NCI-H2196 treated with DMSO at 0.1 percent for 48 hours (cell line): ENCODE data around the gene GPC6.

Experiments used
- DNase-seq: peaks from one replicate; lab custom pipeline; 2025; ENCODE audit not compliant: unreplicated experiment; lab: John Stamatoyannopoulos, UW

The GPC6 gene

DNA sequence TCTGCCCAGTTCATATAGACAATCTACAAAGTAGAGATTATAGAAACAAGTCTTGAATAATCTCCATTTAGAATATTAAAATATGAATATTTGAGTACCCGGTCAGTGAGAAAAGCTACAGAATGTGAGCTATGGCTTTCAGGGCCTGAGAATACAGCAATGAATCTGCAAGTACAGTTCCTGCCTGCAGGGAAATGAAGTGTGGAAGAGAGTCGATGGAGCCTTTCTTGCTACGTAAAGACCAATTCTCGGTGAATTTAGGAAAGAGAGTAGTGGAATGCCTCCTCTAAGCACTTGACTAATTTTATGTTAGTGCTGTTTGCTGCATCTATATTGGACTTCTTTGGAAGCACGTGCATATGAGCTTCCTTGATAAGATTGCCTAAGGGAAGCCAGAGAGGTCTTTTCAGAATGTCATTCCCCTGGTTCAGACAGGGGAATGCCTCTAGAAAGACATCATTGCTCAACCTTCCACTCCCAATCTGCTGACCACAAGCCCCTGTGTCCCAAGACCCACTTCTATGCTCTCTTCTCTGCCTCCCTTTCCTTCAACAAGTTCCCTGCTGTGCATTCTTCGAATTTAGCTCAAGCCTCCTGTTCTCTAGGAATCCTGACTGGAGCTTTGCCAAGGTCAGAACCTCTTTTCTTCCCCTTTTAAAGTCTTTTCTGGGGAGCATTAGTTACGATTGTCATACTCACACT is 41.9 kb downstream of the GPC6 start:
- no peak for DNase-seq

DNA sequence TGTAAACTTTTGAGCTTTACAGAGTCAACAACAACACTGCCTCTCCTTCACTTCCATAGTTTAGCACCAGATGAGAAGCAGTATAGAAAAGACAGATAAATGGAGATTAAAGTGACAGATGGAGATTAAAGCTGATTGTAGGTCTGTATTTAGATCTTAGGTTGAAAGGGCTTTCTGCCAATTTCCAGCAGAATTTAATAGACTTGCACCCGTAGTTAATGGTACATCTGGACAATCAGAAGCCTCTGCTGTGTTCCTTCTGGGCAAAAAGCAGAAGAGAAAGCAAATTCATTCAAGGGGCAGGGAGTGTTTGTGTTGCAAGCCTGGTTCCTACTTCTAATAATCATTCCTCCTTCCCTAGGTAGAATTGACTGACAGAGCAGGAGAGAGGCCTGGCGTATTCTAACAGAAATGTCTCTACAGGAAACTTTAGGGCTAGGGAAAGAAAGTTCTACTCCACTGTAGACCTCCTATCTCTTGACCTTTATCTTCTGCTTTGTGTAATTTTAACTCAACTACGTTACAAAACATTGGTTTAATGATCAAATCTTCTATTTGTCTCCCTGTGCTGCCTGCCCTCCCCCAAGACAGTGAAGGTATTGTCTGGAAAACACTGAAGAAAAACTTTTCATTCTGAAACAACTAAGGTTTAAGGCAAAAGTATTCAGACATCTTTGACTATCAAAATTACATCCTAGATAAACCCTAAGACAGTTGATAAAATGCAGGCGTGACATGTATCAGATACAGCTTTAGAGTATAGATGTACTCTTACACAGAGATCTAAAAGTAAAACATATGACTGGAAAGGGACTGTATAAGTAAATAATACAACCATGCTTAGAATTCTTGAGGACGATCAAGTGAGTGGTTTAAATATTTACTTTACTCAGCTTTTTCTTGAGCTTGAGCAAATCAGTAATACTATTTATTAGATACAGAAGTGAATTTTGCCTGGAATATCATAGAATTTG is 44.4 kb downstream of the GPC6 start:
- DNase-seq: no peak

DNA sequence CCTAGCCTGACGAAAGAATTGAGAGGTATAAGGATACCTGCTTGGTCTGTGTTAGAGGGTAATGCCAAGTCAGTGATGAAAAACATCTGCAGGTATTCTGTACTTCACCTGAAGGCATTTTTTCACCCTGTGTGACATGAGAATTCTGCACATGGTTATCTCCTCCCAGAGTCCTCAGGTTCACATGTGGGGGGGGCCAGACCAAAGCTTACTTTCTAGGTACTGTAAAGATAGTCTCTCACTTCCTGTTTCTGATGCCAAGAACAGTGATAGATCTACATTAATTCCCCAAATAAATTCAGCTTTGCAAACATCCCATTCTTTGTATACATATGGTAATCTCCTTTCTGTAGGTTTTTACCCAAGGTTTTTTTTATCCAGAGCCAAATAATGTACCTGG is 53.4 kb downstream of the GPC6 start:
- DNase-seq: no peak

DNA sequence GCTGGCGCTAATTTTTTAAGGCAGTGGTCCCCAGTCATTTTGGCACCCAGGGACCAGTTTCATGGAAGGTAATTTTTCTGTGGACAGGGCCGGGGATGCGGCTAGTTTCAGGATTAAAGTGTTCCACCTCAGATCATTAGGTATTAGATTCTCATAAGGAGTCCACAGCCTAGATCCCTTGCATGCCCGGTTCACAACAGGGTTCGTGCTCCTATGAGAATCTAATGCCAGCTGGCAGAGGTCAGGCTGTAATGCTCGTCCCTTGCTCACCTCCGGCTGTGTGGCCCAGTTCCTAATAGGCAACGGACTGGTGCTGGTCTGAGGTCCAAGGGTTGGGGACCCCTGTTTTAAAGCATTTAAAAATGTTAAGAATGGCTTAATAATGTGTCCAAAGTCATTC is 54.1 kb downstream of the GPC6 start:
- DNase-seq: no peak

DNA sequence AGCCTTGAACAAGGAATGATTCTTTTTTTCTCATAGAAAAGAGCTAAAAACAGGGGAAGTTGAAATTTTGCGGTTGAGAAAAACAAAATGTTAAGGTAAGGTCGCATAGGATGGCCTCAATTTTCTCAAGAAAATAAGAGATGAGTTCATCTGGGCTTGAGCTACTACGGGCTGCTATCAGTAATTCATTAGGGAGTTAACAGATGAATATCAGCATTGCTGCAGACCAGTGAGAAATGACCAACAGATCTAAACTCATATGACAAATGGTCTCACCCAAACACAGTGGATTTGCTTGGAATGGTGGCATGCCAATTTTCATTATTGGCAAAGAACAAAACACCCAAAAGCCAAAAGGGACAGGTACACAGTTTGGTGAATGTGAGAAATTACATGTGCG is 56.6 kb downstream of the GPC6 start:
- DNase-seq: no peak

DNA sequence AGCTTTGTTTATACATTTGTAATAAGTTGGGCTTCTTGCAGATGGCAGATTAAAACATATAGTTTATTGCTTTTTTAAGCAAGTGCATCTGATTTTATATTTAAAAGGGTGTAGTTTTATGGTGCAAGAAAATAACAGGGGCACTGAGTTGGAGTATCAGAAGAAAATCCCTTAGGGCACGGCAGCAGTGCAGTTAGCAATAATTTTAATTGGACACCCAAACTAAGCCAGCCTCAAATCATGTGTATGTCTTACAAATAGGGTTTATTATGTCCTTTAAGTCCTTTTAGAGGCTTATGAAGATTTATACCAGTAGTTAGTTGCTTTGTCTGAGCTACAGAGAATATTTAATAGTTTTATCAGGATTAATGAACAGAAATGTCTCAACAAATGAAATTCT is 57.5 kb downstream of the GPC6 start:
- no peak for DNase-seq

DNA sequence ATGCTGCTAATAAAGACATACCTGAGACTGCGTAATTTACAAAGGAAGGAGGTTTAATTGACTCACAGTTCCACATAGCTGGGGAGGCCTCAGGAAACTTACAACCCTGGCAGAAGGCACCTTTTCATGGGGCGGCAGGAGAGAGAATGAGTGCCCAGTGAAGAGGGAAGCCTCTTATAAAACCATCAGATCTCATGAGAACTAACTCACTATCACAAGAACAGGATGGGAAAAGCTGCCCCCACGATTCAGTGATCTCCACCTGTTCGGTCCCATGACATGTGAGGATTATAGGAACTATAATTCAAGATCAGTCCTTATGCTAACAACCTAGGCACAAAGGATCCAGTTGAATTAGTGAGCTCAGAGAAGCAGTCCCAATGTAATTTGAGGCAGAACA is 59.4 kb downstream of the GPC6 start:
- no peak for DNase-seq

DNA sequence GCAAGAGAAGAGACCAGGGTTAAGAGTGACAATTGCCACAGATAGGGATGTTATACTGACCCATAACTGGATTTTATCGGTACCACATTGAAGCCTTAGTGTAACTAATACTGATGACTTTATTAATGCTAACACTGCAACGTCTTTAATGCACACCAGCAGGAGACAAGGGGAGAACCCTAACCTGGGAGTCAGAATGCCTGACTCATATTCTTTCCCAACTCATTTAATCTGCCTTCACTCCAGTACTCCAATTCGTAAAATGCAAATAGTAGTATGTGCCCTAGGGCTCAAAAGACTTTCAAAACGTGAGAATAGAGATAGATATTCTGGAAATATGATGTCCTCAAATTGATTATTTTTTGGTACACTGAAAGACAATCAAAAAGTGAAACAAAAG is 62.4 kb downstream of the GPC6 start:
- DNase-seq: no peak

DNA sequence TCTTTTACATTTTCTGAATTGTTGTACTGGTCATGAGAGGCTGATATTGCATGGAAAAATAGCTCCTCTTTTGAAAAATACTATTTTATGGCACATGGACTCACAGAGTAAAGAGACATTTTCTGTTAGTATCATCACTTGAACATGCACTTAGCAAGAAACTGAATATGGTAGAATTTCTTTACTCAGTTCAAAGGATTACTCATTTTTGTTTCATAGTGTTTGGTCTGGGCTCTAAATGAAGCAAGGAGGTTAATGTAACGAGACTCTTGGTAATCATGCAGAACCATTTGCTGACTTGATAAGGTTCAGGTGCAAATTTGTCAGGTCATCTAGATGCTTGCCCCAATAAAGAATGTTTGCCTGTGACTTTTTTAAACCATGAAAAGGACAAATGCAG is 63.2 kb downstream of the GPC6 start:
- DNase-seq: no peak

DNA sequence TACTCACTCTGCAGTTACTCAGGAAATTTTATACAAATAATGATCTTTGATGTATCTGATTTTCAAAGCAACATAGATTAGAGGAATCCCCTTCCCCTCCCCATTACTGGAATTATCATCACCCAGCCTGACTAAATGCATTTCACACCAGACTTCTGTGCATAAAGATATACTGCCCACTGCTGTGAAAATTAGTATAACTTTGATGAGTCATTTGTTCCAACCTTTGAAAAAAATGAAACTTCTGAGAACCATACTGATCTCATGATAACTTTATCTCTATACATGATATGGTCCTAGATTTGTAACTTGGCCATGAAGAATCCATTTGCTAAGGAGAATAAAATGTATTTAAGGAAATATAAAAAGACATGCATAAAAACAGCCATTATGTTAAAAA is 63.9 kb downstream of the GPC6 start:
- DNase-seq: no peak

DNA sequence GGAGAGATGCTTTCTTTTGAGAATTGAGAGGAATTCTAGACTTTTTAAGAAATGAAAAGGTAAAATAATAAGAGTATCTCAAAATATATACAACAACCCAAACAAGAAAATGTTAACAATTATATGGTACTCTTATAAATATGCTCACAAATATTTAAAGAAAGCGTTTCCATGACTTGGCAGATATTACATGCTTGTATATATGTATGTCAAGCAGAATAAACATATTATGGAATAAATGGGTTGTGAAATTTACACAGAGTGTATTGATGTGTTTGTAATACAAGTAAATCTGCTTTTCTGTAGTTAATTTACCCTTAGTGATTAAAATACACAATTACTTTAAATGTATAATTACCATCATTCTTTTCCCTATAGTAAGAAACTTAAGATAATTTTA is 65.8 kb downstream of the GPC6 start:
- no peak for DNase-seq

DNA sequence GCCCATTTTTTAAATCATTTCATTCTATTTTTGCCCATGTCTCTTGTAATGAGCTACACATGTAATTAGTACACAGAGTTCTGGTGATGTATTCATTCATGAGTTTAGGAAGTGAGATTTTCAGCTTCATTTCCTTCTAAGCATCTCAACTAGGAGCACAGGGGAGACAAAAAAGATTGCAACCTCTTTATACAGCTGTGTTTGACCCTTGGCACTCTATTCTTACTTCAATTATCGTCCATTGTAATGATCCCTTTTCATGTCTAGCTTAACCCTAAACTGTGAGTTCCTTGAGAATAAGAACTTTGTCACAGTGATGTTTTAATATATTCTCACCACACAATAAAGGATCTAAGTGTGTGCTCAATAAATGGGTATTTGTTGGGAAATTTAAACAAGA is 67.1 kb downstream of the GPC6 start:
- DNase-seq: no peak

DNA sequence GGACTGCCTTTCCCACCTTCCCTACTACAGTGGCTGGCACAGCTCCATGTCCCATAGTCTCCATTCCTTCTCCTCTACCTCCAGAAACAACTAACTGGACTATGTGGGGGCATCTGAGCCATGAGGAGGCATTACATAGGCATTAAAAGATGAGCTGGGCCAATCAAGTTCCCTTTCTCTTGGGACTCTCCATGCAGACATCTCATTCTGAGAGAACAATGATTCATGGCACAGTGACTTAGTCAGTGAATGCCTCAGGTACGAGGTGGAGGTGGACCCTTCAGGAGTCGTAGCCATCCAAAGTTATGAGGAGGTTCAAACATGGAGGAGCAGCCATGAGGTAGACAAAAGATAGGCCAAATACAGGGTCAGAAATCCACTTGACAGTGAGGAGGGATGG is 70.0 kb downstream of the GPC6 start:
- no peak for DNase-seq

DNA sequence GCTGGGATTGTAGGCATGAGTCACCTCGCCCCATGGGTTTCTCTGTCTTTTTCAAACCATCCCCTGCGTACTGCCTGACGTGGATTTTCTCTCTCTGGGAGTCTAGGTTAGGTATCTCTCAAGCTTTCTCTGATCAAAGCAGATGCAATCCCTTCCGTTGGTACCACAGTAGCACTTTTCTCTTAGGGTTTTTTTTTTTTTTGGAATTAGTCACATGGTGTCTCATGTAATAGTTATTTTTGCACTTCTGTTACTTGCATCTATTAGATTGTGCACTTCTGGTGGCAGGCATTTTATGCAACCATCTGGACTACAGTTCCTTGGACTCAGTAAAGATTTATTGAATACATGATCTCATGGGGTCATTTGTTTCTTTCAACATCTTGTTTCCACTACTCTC is 72.1 kb downstream of the GPC6 start:
- no peak for DNase-seq

DNA sequence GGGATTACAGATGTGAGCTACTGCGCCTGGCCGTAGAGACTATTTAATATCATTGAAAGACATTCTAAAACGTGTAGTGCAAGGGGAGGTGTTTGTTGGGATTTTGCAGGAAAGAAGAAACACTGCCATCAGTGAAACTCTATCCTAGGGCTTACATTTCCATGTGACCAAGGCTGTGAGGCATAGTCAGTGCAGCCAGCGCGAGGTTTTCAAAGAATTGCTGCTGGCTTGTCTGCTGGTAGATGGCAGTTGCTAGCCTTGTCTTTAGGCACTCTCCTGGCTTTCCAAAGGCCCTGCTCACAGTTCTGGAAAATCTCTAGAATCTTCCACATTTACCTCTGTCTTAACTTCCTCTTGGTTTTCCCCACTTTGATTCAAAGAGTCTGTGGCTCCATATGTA is 77.5 kb downstream of the GPC6 start:
- no peak for DNase-seq

DNA sequence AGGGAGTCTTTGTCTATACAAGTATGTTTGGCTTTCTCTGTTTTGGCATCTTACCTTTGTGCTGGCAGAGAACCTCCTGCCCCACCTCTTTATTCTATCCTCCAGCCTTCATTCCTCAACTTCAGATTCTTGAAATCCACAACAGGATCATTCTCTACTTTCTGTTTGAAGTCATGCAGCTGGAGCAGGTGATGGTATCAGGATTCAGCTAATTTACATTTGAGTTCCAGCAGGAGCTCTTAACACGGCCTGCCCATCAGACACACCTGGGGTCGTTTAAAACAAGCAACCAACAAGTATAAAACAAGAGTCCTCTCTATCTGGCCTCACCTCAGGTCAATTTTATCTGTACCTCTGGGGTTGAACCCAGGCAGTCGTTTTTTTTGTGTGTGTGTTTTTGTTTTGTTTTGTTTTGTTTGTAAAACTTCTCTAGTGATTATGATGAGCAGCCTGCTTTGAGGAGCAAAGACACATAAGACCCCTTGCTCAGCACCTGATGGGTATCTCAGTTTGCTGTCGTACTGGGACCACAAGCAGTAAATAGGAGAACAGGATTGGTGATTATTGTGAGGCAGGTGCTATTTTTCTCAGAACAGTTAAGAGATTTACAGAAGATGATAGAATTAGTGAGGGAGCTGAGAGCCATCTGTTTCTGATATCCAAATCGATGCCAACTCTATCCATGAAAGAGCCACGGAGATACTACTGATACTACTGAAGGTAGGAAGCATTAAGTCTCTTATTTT is 78.4 kb downstream of the GPC6 start:
- no peak for DNase-seq

DNA sequence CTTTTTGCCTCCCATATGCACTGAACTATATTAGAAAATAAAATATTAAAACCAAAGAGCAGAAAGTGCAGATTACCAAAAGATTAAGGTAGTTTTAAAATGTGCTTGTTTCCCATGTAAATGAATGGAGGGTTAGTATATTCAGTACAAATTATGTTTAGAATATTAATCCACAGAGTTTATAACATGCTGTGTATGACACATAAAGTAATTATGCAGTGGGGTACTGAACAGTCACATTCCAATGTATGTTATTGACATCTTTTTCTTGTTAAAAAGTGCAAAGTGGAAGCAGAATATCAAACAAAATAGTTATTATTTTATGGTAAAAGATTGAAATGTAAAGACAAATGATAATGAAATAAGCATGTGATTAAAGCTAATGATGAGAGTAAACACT is 79.3 kb downstream of the GPC6 start:
- DNase-seq: no peak

DNA sequence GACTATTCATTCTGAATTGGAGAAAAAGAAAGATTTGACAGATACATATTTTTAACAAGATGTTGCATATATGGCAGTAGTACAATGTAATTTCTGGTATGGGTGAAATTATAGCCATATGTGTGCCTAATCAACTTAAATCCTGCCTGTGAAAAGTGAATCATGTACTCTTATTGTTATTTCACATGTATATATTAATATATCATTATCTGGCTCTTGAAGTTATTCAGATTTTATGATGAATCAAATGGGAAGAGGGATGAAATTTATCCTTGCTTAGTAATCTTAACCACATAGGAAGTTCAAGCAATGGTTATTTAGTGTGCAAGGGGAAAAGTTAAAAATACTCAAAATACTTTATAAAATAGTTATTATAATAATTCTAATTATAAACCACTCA is 80.5 kb downstream of the GPC6 start:
- no peak for DNase-seq

DNA sequence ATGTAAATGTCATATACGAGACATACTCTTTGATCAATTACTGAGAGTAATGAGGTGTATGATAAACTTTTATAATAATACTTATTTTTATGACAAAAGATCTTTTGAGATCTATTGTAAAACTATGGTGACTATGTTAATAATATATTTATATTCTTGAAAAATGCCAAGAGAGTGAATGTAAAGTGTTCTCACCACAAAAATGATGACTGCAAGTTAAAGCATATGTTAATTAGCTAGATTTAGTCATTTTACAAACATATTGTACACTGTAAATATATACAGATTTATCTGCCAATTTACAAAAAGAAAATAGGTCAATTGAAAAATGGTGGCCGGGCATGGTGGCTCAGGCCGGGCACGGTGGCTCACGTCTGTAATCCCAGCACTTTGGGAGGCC is 81.0 kb downstream of the GPC6 start:
- DNase-seq: no peak

DNA sequence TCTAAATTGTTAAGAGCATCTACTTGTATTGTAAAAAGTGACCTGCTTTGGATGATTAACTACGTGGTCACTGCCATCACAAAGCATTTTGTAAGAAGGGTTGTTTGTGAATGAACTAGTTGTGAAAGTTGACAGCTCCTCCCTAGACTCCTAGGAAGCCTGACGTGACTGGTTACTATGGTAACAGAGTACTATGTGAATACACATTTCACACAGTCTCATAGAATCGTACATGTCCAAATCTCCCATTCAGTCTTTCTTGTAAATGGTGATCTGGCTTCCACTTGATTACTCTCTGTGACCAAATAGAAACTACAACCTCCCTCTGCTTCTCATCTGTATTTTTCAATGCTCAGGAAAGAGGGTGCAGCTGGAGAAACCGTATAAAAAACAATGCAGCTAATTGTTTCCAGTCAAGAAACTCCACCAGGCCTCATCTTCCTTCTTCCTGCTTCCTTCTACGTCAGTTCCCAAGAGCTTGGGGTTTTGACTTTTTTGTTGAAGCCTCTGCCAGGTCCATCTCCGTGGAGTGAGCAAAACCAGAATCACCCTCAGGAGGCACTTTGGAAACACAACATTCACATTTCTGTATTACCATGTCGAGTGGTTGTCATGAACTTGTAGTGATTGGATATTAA is 83.4 kb downstream of the GPC6 start:
- no peak for DNase-seq

DNA sequence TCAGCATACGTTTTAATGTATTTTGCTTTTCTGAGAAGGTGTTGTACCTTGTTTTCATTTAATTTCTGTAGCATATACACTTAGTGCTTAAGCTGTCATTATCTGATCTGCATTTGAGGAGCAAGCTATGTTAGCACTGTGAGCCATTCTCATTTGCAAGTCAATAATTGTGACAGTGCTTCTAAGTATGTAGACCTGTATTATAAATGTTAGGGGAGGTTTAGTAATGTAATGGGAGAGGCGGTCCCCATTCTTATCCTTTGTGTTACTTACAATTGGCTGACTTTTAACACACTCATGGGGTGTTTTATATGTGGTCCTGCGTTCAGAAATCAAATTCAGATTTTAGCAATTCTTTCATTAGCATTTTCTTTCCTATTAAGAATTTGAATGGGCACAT is 90.2 kb downstream of the GPC6 start:
- DNase-seq: no peak
